Caco-2 (cell line): ENCODE data around the gene OBP2B. TPM values are rescaled to one million over a fixed set of nuclear protein-coding genes. Genes with fewer than 3 reads are reported as not detected.
"Not testable (repeated sequence)": the region's sequence is repeated elsewhere in the genome, so short reads cannot be mapped to it uniquely, and the experiment has no call there.

ENCODE experiments used
- BruUV-seq: library from RNA; stranded (reverse); fragments of 400-500 nt; replicated peaks from 2 replicates; lab custom pipeline; 2021; lab: Mats Ljungman, UMichigan
- CTCF ChIA-PET: fragments of 300-600 bp; sonication (Branson Sonifier 250); formaldehyde crosslinking; loops from one replicate; lab custom pipeline; 2022; ENCODE audit warnings: antibody characterized with exemption; lab: Charles Lee
- POLR2A ChIA-PET: fragments of 300-600 bp; sonication (Branson Sonifier 250); formaldehyde crosslinking; loops from one replicate; lab custom pipeline; 2022; ENCODE audit warnings: antibody characterized with exemption; lab: Charles Lee
- DNase-seq, 2 experiments: peaks; one replicate each; pipeline versions ENCODE4 v3.0.0 to v3.0.0-alpha.2; 2020 to 2022
- H3K27me3 ChIP-seq: replicated peaks from 2 replicates; pipeline ENCODE4 v1.6.0; 2011; ENCODE audit warnings: low read length; ENCODE audit not compliant: control insufficient read depth, insufficient read depth
- H3K36me3 ChIP-seq: 2 replicates; pipeline ENCODE4 v1.5.1; 2011; ENCODE audit warnings: low read length; ENCODE audit not compliant: control insufficient read depth, insufficient read depth
- H3K4me1 ChIP-seq: fragments of 250-450 bp; sonication (Bioruptor Pico); 2 replicates; pipeline ENCODE4 v1.5.1; 2020; ENCODE audit warnings: mild to moderate bottlenecking
- H3K4me3 ChIP-seq: 2 replicates; pipeline ENCODE4 v1.5.1; 2011; ENCODE audit warnings: low read depth, mild to moderate bottlenecking, control low read depth, low read length
- H3K9me3 ChIP-seq: fragments of 250-450 bp; sonication (Bioruptor Pico); 2 replicates; pipeline ENCODE4 v1.5.1; 2020; ENCODE audit warnings: mild to moderate bottlenecking, moderate library complexity
- H3K27ac Mint-ChIP-seq: one replicate; pipeline ENCODE4 v1.8.0; 2022; ENCODE audit warnings: mixed read lengths; ENCODE audit not compliant: unreplicated experiment
- H3K27me3 Mint-ChIP-seq: one replicate; pipeline ENCODE4 v1.8.0; 2022; ENCODE audit warnings: mixed read lengths; ENCODE audit not compliant: insufficient read depth, unreplicated experiment
- H3K36me3 Mint-ChIP-seq: one replicate; pipeline ENCODE4 v1.8.0; 2022; ENCODE audit warnings: mild to moderate bottlenecking, mixed read lengths; ENCODE audit not compliant: insufficient read depth, unreplicated experiment
- H3K4me1 Mint-ChIP-seq: one replicate; pipeline ENCODE4 v1.8.0; 2022; ENCODE audit warnings: low read depth, mixed read lengths; ENCODE audit not compliant: unreplicated experiment
- H3K4me3 Mint-ChIP-seq: one replicate; pipeline ENCODE4 v1.8.0; 2022; ENCODE audit warnings: mild to moderate bottlenecking, moderate library complexity, mixed read lengths; ENCODE audit not compliant: unreplicated experiment
- H3K9me3 Mint-ChIP-seq: one replicate; pipeline ENCODE4 v1.8.0; 2022; ENCODE audit warnings: mixed read lengths; ENCODE audit not compliant: unreplicated experiment
- CTCF ChIP-seq, 2 experiments: fragments of 200-600 bp in 1 of 2; IDR thresholded peaks; 1 replicate in 1 of 2; 2 replicates in 1 of 2; pipeline versions ENCODE4 v1.5.1 to v1.8.0; 2011 to 2022; ENCODE audit warnings: antibody characterized with exemption in 1 of 2, control low read depth in 1 of 2, inconsistent platforms in 1 of 2, low read depth in 1 of 2, low read length in 1 of 2, mild to moderate bottlenecking in 1 of 2, moderate library complexity in 1 of 2; ENCODE audit not compliant: insufficient read depth in 1 of 2, severe bottlenecking in 1 of 2, unreplicated experiment in 1 of 2
- intact Hi-C: fragments of 100-400 bp; cut with micrococcal nuclease; formaldehyde crosslinking; loops from one replicate; pipeline ENCODE4 v1.10.0; 2022; ENCODE audit not compliant: unreplicated experiment
- total RNA-seq: library from RNA; stranded (reverse); gene quantifications from 2 replicates; pipeline ENCODE4 v1.2.3, GENCODE V29; 2022

The OBP2B gene
- total RNA-seq, 1 experiment from 2014 or later = not detected

- TF ChIP-seq CTCF (IDR thresholded peaks at IDR 0.05; ENCODE audit: insufficient read depth in 1 of 2, low read depth in 1 of 2, low read length in 1 of 2, severe bottlenecking in 1 of 2, unreplicated experiment in 1 of 2) = no peak
- BruUV-seq = no TSS peak
- DNase-seq = no peak
Measured at GRCh38 chr9:133251773-133252172, 42.7 kb upstream of the OBP2B start.

GRCh38 chr9:133251221-133251620, 42.2 kb upstream of the OBP2B start:
- H3K27me3 Mint-ChIP-seq, H3K36me3 Mint-ChIP-seq, H3K4me3 Mint-ChIP-seq, H3K27me3 ChIP-seq, H3K9me3 ChIP-seq, BruUV-seq, H3K36me3 ChIP-seq, H3K9me3 Mint-ChIP-seq, DNase-seq, intact Hi-C loops, H3K4me3 ChIP-seq, POLR2A ChIA-PET: not testable (repeated sequence)
- peaks cover 33% of the 10 kb centered on the region for H3K4me1 ChIP-seq
- CTCF ChIA-PET = interaction anchor here (0.6 to 1.4 kb wide), 3 partner anchors 64 to 458 kb away, joined by 3 to 6 read pairs (median 3); no protein-coding TSS in a partner anchor
- Mint-ChIP-seq H3K27ac (peak overlapping the region; percentile 3), H3K4me1 (peaks cover 21% of the 10 kb centered on the region)

More at GRCh38 chr9:133251773-133252172, 42.7 kb upstream of the OBP2B start:
- no peaks in the 10 kb centered on the region for H3K27me3 ChIP-seq
- no peak overlapping the region for H3K27ac Mint-ChIP-seq
- no peak overlapping the region for H3K4me3 Mint-ChIP-seq
- H3K4me3 ChIP-seq = no peak overlapping the region
- H3K36me3 Mint-ChIP-seq = no peaks in the 10 kb centered on the region
- POLR2A ChIA-PET = no interaction called here
- peaks cover 33% of the 10 kb centered on the region for H3K4me1 ChIP-seq
- H3K9me3 ChIP-seq = peaks cover 7% of the 10 kb centered on the region
- peaks cover 9% of the 10 kb centered on the region for H3K9me3 Mint-ChIP-seq
- CTCF ChIA-PET = no interaction called here
- peaks cover 21% of the 10 kb centered on the region for H3K4me1 Mint-ChIP-seq
- H3K36me3 ChIP-seq = no peaks in the 10 kb centered on the region
- no peaks in the 10 kb centered on the region for H3K27me3 Mint-ChIP-seq
- intact Hi-C loops = no loop called here

GRCh38 chr9:133250741-133251170, 41.7 kb upstream of the OBP2B start:
- ChIA-PET POLR2A (no interaction called here), CTCF (interaction anchor here (0.6 to 1.4 kb wide), 4 partner anchors 62 to 458 kb away, joined by 3 to 6 read pairs (median 3); no protein-coding TSS in a partner anchor)
- Mint-ChIP-seq H3K27me3 (no peaks in the 10 kb centered on the region), H3K27ac (peak overlapping the region; percentile 3), H3K4me3 (peak overlapping the region; percentile 27), H3K9me3 (peaks cover 9% of the 10 kb centered on the region), H3K4me1 (peaks cover 21% of the 10 kb centered on the region), H3K36me3 (no peaks in the 10 kb centered on the region)
- BruUV-seq = no TSS peak
- no peak for TF ChIP-seq CTCF (IDR thresholded peaks at IDR 0.05; ENCODE audit: insufficient read depth in 1 of 2, low read depth in 1 of 2, low read length in 1 of 2, severe bottlenecking in 1 of 2, unreplicated experiment in 1 of 2)
- Histone ChIP-seq H3K4me3 (no peak overlapping the region), H3K4me1 (peaks cover 33% of the 10 kb centered on the region), H3K9me3 (peaks cover 7% of the 10 kb centered on the region), H3K36me3 (no peaks in the 10 kb centered on the region), H3K27me3 (no peaks in the 10 kb centered on the region)
- intact Hi-C loops = no loop called here
- peak; percentile 59 to 64 for DNase-seq
